Endothelial cell of coronary artery (primary cell): ENCODE measurements around the gene CDKN2AIPNL. TPM values are rescaled to one million over a fixed set of nuclear protein-coding genes. Genes with fewer than 3 reads are reported as not detected.

Experiments used
- total RNA-seq: library from RNA; depleted of rRNA; stranded (reverse); fragments of >200 nt; gene quantifications from 2 replicates; pipeline ENCODE4 v1.2.3, GENCODE V29; 2014

The CDKN2AIPNL gene, protein sequence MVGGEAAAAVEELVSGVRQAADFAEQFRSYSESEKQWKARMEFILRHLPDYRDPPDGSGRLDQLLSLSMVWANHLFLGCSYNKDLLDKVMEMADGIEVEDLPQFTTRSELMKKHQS
- 42.6 and 46.6 TPM in 2 replicates for total RNA-seq

DNA sequence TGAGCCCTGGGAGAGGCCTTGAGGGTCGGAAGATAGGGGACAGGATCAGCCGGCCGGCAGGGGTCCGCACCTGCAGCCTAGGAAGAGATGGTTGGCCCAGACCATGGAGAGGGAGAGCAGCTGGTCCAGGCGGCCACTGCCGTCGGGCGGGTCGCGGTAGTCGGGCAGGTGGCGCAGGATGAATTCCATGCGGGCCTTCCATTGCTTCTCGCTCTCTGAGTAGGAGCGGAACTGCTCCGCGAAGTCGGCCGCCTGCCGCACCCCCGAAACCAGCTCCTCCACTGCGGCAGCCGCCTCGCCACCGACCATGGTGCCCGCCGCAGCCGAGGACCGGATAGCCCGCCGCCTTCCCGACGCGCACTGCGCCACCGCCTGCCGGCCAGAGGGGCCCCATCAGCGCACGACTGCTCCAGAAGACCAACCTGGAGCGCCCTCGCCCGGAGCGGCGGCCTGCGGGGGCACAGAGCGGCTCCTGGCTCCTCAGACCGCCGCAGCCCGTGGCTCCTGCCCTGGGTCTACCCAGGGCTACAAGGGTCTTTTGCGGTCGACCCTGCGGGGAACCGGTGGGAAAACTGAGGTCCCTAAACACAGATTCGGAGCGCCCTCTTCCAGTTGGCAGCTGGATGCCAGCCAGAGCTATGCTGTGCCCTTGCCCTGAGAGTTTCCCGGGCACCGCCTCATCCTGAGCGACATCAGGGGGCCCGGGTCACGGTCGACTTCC is at the start of gene CDKN2AIPNL:
CDKN2AIPNL (minus strand) TSS at position 336 of the 721 bp plus-strand sequence; CDS start at position 309, 27 bp downstream.

DNA sequence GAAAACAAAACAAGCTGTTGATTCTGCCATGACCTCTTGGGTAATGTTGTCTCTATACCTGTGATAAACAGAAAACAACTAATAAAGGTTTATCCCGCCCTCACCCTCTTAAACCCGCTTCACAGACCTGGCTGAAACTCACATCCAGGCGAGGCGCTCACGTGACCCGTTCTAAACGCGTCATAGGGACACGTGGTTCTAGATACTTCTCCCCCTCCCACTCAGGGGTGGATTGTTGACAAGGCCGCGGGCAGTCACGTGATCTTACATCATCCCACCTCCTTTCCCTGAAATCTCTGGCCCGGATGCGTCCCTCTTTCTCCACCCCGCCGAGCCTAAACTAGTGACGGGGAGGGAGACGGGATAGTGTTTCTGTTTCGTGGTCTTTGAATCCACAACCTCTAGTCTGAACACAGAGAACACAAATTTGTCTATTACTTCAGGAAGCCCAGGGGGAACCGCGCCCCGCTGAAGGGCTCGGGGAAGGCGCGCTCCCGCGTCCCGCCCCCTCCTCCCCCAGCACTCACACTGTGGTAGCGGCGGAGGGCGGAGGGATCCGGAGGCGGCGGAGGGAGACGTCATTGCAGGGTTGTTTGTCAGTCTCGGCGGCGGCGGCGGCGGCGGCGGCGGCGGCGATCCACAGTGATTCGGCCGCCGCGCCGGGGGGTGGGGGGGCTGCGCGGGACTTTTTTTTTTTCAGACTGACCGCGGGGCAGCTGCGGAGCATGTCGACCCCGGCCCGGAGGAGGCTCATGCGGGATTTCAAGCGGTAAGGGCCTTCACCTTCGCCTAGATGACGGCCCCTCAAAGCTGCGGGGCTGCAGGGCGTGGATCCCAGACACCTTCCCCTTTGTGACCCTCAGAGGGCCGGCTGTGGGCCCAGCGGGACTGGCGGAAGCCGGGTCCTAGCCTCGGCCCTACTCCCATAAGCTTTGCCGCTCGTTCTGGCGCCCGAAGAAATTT is 40.5 kb downstream of the CDKN2AIPNL start, which contains the start of gene UBE2B:
UBE2B (plus strand) TSS at position 699 of the 963 bp plus-strand sequence; CDS start at position 726, 27 bp downstream.

Other genes starting within 250 kb of the CDKN2AIPNL start
- 219 and 276 TPM in 2 replicates for gene SKP1, start 234.9 kb downstream of the CDKN2AIPNL start, total RNA-seq
- 83.0 and 88.2 TPM in 2 replicates for gene PPP2CA, start 185.8 kb downstream of the CDKN2AIPNL start, total RNA-seq
- 0.27 and 0.47 TPM in 2 replicates for gene CDKL3, start 44.7 kb downstream of the CDKN2AIPNL start, total RNA-seq
- gene UBE2B, start 40.3 kb downstream of the CDKN2AIPNL start, total RNA-seq, result 25.6 and 26.2 TPM in 2 replicates
- 20.3 and 40.6 TPM in 2 replicates for gene JADE2, start 113.8 kb upstream of the CDKN2AIPNL start, total RNA-seq
- 74.5 and 77.0 TPM in 2 replicates for gene SAR1B, start 220.9 kb upstream of the CDKN2AIPNL start, total RNA-seq
- gene SEC24A, start 236.9 kb upstream of the CDKN2AIPNL start, total RNA-seq, result 13.1 and 23.3 TPM in 2 replicates